Large intestine (tissue), 12 donors: Measurements from ENCODE around the gene GPR132. TPM values are rescaled to one million over a fixed set of nuclear protein-coding genes. Genes with fewer than 3 reads are reported as not detected.
"Not testable (repeated sequence)": the region's sequence is repeated elsewhere in the genome, so short reads cannot be mapped to it uniquely, and the experiment has no call there.

Experiments used
- DNase-seq, 2 donors: peaks; one replicate each; pipeline versions ENCODE4 v3.0.0 to v3.0.0-alpha.2; 2013
- H3K27ac ChIP-seq: one replicate; pipeline ENCODE4 v1.5.1; 2013; ENCODE audit warnings: low read length
- H3K27me3 ChIP-seq: 2 replicates; pipeline ENCODE4 v1.6.1; 2013; ENCODE audit warnings: low read length; ENCODE audit not compliant: control insufficient read depth, insufficient read depth
- H3K36me3 ChIP-seq: 2 replicates; pipeline ENCODE4 v1.6.1; 2013; ENCODE audit warnings: low read length; ENCODE audit not compliant: control insufficient read depth, insufficient read depth
- H3K4me1 ChIP-seq: one replicate; pipeline ENCODE4 v1.6.1; 2013; ENCODE audit warnings: low read length; ENCODE audit not compliant: control insufficient read depth, insufficient read depth
- H3K4me3 ChIP-seq: one replicate; pipeline ENCODE4 v1.5.1; 2013; ENCODE audit warnings: low read length
- H3K9me3 ChIP-seq: one replicate; pipeline ENCODE4 v1.6.1; 2013; ENCODE audit warnings: mild to moderate bottlenecking, low read depth, low read length, moderate library complexity; ENCODE audit not compliant: control insufficient read depth
- WGBS: methylation state at CpG from one replicate; pipeline ENCODE4 v1.1.5; 2013; ENCODE audit warnings: low lambda C conversion rate; ENCODE audit not compliant: insufficient coverage; 5-methylcytosine and 5-hydroxymethylcytosine counted together
- long read RNA-seq, 11 donors: transcript quantifications; one replicate each; lab custom pipeline, GENCODE V29; 2026
- polyA plus RNA-seq: library from polyadenylated mRNA; unstranded; fragments of 120-200 nt; gene quantifications from one replicate; pipeline ENCODE4 v1.2.1, GENCODE V29; 2013

Gene GPR132
- polyA plus RNA-seq, result 1.5 TPM
- long read RNA-seq, donor 1, result 0 reads
- long read RNA-seq, donor 2, result 0 reads
- long read RNA-seq, donor 3, result 0 reads
- long read RNA-seq, donor 4, result 0 reads
- long read RNA-seq, donor 5, result 0 reads
- long read RNA-seq, donor 6, result 0 reads
- long read RNA-seq, donor 7, result 0 reads
- long read RNA-seq, donor 8, partial matches to known transcripts, result 22 of 27 reads
- long read RNA-seq, donor 8, other reads (novel, unspliced or antisense), result 5 of 27 reads
- long read RNA-seq, donor 9, result 0 reads
- long read RNA-seq, donor 10, result 0 reads
- long read RNA-seq, donor 11, result 0 reads

- no peaks in the 10 kb centered on the region for H3K36me3 ChIP-seq
- no CpG with 5 or more reads among the region's 22 CpGs for WGBS
- H3K27me3 ChIP-seq, result no peaks in the 10 kb centered on the region
- peaks cover 3% of the 10 kb centered on the region for H3K9me3 ChIP-seq
- peaks cover 25% of the 10 kb centered on the region for H3K4me1 ChIP-seq
- H3K27ac ChIP-seq, result peak within 1 kb of the TSS; percentile 48
- H3K4me3 ChIP-seq, result peak within 1 kb of the TSS; percentile 7
- peak; percentile 56 to 62 for DNase-seq
These were observed at the start of gene GPR132 for GRCh38 chr14:105065280-105066228. GPR132 (minus strand) TSS chr14:105065430; CDS start chr14:105055420, 10,010 bp downstream.

DNA sequence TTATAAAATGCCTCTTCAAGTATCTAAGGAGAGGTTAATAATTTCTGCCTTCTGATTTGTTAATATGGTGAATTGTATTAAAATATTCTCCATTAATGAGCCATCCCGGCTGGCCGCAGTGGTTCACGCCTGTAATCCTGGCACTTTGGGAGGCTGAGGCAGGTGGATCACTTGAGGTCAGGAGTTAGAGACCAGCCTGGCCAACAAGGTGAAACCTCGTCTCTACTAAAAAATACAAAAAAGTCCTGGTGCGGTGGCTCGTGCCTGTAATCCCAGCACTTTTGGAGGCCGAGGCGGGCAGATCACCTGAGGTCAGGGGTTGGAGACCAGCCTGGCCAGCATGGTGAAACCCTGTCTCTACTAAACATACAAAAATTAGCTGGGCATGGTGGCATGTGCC, 44.0 kb upstream of the GPR132 start:
- DNase-seq, result not testable (repeated sequence)
- no CpG with 5 or more reads among the region's 8 CpGs for WGBS

GRCh38 chr14:105108516-105108864, 43.3 kb upstream of the GPR132 start:
- WGBS, result no CpG with 5 or more reads among the region's 7 CpGs
- no peaks in the 10 kb centered on the region for H3K4me1 ChIP-seq
- H3K9me3 ChIP-seq, result peaks cover 4% of the 10 kb centered on the region
- no peaks in the 10 kb centered on the region for H3K36me3 ChIP-seq
- no peak overlapping the region for H3K4me3 ChIP-seq
- H3K27me3 ChIP-seq, result peaks cover 8% of the 10 kb centered on the region
- DNase-seq, result no peak
- H3K27ac ChIP-seq, result no peak overlapping the region

More for the DNA sequence above, 44.0 kb upstream of the GPR132 start:
- H3K9me3 ChIP-seq, H3K4me1 ChIP-seq, H3K4me3 ChIP-seq, H3K27me3 ChIP-seq, H3K36me3 ChIP-seq, H3K27ac ChIP-seq: not testable (repeated sequence)

- H3K36me3 ChIP-seq, result no peaks in the 10 kb centered on the region
- DNase-seq, result no peak
- WGBS, result no CpG with 5 or more reads among the region's 9 CpGs
- no peaks in the 10 kb centered on the region for H3K4me1 ChIP-seq
- no peak overlapping the region for H3K4me3 ChIP-seq
- no peak overlapping the region for H3K27ac ChIP-seq
- H3K27me3 ChIP-seq, result peaks cover 11% of the 10 kb centered on the region
- peaks cover 4% of the 10 kb centered on the region for H3K9me3 ChIP-seq
These were observed 42.7 kb upstream of the GPR132 start for GRCh38 chr14:105107781-105108515.

DNA sequence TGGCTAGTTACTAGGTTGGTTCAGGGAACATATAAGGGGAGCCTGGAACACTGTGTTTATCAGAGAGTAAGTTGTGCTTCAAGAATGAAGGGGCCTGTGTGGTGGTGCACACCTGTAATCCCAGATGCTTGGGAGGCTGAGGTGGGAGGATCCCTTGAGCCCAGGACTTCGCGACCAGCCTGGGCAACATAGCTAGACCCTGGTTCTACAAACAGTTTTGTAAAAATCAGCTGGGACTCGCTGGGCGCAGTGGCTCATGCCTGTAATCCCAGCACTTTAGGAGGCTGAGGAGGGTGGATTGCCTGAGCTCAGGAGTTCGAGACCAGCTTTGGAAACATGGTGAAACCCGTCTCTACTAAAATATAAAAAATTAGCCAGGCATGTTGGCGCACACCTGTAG, 42.1 kb upstream of the GPR132 start:
- no CpG with 5 or more reads among the region's 7 CpGs for WGBS
- H3K4me3 ChIP-seq, result no peak overlapping the region
- DNase-seq, result no peak
- peaks cover 4% of the 10 kb centered on the region for H3K9me3 ChIP-seq
- peaks cover 11% of the 10 kb centered on the region for H3K27me3 ChIP-seq
- no peaks in the 10 kb centered on the region for H3K4me1 ChIP-seq
- no peaks in the 10 kb centered on the region for H3K36me3 ChIP-seq
- no peak overlapping the region for H3K27ac ChIP-seq

DNA sequence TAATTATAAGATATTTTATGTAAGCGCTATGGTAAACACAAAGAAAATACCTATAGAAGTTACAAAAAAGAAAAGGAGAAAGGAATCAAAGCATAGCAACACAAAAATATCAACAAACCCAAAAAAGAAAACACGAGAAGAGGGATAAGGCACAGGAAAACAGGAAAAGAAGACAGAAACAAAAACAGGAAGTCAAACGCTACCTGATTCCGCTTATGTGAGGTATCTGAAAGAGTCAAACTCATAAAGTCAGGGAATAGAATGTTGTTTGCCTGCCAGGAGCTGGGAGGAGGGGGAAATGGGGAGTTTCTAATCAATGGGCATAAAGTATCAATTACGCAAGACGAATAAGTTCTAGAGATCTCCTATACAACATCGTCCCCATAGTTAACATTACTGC, 39.9 kb upstream of the GPR132 start:
- Histone ChIP-seq H3K36me3 (no peaks in the 10 kb centered on the region), H3K27ac (no peak overlapping the region), H3K9me3 (peaks cover 4% of the 10 kb centered on the region), H3K27me3 (peaks cover 11% of the 10 kb centered on the region), H3K4me1 (no peaks in the 10 kb centered on the region), H3K4me3 (no peak overlapping the region)
- 72% methylated on average over 3 of the region's 7 CpGs for WGBS
- no peak for DNase-seq

DNA sequence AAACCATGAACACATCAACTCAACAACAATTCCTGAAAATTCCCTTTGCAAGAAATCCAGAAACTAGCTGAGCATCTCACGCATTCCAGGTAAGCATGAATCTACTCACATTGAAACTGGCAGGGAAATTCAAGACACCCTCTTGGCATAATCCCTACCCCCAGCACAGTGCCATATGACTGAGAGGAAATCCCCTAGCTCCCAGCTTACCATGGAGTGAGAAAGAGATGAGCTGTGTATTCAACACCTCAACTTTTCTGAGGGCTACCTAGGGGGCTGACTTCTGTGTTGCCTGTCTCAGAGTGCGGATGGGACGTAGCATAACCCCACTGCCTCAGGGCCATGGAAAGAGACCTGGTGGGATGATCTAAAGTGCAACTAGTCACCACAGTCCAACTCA, 37.7 kb upstream of the GPR132 start:
- H3K9me3 ChIP-seq, result peaks cover 9% of the 10 kb centered on the region
- H3K36me3 ChIP-seq, result no peaks in the 10 kb centered on the region
- no peak overlapping the region for H3K4me3 ChIP-seq
- H3K27me3 ChIP-seq, result peaks cover 9% of the 10 kb centered on the region
- H3K4me1 ChIP-seq, result no peaks in the 10 kb centered on the region
- H3K27ac ChIP-seq, result no peak overlapping the region
- no peak for DNase-seq
- no CpG with 5 or more reads among the region's 3 CpGs for WGBS

GRCh38 chr14:105102361-105102870, 37.2 kb upstream of the GPR132 start:
- no CpG with 5 or more reads among the region's 7 CpGs for WGBS

GRCh38 chr14:105100910-105101309, 35.7 kb upstream of the GPR132 start:
- DNase-seq, result no peak
- Histone ChIP-seq H3K4me3 (no peak overlapping the region), H3K4me1 (no peaks in the 10 kb centered on the region), H3K9me3 (peaks cover 12% of the 10 kb centered on the region), H3K36me3 (no peaks in the 10 kb centered on the region), H3K27me3 (peaks cover 6% of the 10 kb centered on the region), H3K27ac (no peak overlapping the region)
- WGBS, result no CpG with 5 or more reads among the region's 4 CpGs

More at GRCh38 chr14:105102361-105102870, 37.2 kb upstream of the GPR132 start:
- Histone ChIP-seq H3K27me3 (peaks cover 9% of the 10 kb centered on the region), H3K4me1 (no peaks in the 10 kb centered on the region), H3K9me3 (peaks cover 12% of the 10 kb centered on the region), H3K4me3 (no peak overlapping the region), H3K27ac (no peak overlapping the region), H3K36me3 (no peaks in the 10 kb centered on the region)
- DNase-seq, result no peak

GRCh38 chr14:105099778-105100177, 34.5 kb upstream of the GPR132 start:
- peaks cover 12% of the 10 kb centered on the region for H3K9me3 ChIP-seq
- WGBS, result no CpG with 5 or more reads among the region's 6 CpGs
- peaks cover 3% of the 10 kb centered on the region for H3K27me3 ChIP-seq
- H3K4me1 ChIP-seq, result no peaks in the 10 kb centered on the region
- H3K27ac ChIP-seq, result no peak overlapping the region
- no peaks in the 10 kb centered on the region for H3K36me3 ChIP-seq
- H3K4me3 ChIP-seq, result no peak overlapping the region
- DNase-seq, result no peak
